SK-N-SH (cell line): Measurements from ENCODE around the gene AADACL4. TPM values are rescaled to one million over a fixed set of nuclear protein-coding genes. Genes with fewer than 3 reads are reported as not detected.
A peak's percentile ranks its signal among the peaks of the same experiment; 100 is the strongest.

ENCODE experiments used
- CTCF ChIA-PET: fragments of 300-600, 350-600 bp; formaldehyde crosslinking; extraction: SDS; loops from one replicate; lab custom pipeline; 2021; lab: Yijun Ruan, JAX
- POLR2A ChIA-PET: fragments of 350-600 bp; sonication (Branson Sonifier 250); formaldehyde crosslinking; extraction: SDS; loops from one replicate; lab custom pipeline; 2020; ENCODE audit warnings: antibody characterized with exemption, inconsistent platforms; lab: Yijun Ruan, JAX
- DNase-seq: peaks from one replicate; pipeline ENCODE4 v3.0.0; 2012
- H2AFZ ChIP-seq: fragments of 200-600 bp; sonication (generic); 2 replicates; pipeline ENCODE4 v1.8.1; 2016; ENCODE audit warnings: antibody characterized with exemption, mild to moderate bottlenecking, low read depth
- H3F3A ChIP-seq: fragments of 200-600 bp; sonication (generic); replicated peaks from 2 replicates; pipeline ENCODE3; 2016; ENCODE audit warnings: antibody characterized with exemption, mild to moderate bottlenecking; ENCODE audit not compliant: insufficient read depth
- H3K27ac ChIP-seq, 2 experiments: fragments of 200-500 bp in 1 of 2; fragments of 200-600 bp in 1 of 2; sonication (Bioruptor generic) in 1 of 2; sonication (generic), shearing (Covaris generic) in 1 of 2; 2 replicates each; pipeline versions ENCODE4 v1.5.1 to v1.6.1; 2014 to 2016; ENCODE audit warnings: low read depth in 2 of 2, inconsistent platforms in 1 of 2, low read length in 1 of 2, mild to moderate bottlenecking in 1 of 2, mixed read lengths in 1 of 2
- H3K27me3 ChIP-seq: fragments of 200-600 bp; sonication (generic), shearing (Covaris generic); 2 replicates; pipeline ENCODE4 v1.6.1; 2016; ENCODE audit warnings: mixed run types; ENCODE audit not compliant: insufficient read depth
- H3K36me3 ChIP-seq, 2 experiments: fragments of 200-500 bp in 1 of 2; fragments of 200-600 bp in 1 of 2; sonication (Bioruptor generic) in 1 of 2; sonication (generic) in 1 of 2; replicated peaks in 1 of 2; 2 replicates each; pipeline versions ENCODE3 to v1.5.1; 2014 to 2016; ENCODE audit warnings: low read length in 1 of 2, mild to moderate bottlenecking in 1 of 2; ENCODE audit not compliant: insufficient read depth in 2 of 2, control insufficient read depth in 1 of 2
- H3K4me1 ChIP-seq, 2 experiments: fragments of 200-500 bp in 1 of 2; fragments of 200-600 bp in 1 of 2; sonication (Bioruptor generic) in 1 of 2; sonication (generic), shearing (Covaris generic) in 1 of 2; 2 replicates each; pipeline versions ENCODE4 v1.5.1 to v1.6.1; 2014 to 2016; ENCODE audit warnings: low read depth in 1 of 2, low read length in 1 of 2, mixed run types in 1 of 2; ENCODE audit not compliant: insufficient read depth in 2 of 2, control insufficient read depth in 1 of 2
- H3K4me2 ChIP-seq: fragments of 200-600 bp; sonication (generic), shearing (Covaris generic); 2 replicates; pipeline ENCODE4 v1.6.1; 2017; ENCODE audit warnings: mixed run types
- H3K4me3 ChIP-seq, 2 experiments: fragments of 200-500 bp in 1 of 2; fragments of 200-600 bp in 1 of 2; sonication (Bioruptor generic) in 1 of 2; sonication (generic), shearing (Covaris generic) in 1 of 2; 2 replicates each; pipeline versions ENCODE4 v1.5.1 to v1.8.1; 2014 to 2016; ENCODE audit warnings: low read depth in 2 of 2, inconsistent platforms in 1 of 2, low read length in 1 of 2, mild to moderate bottlenecking in 1 of 2, mixed read lengths in 1 of 2, moderate library complexity in 1 of 2
- H3K79me2 ChIP-seq: fragments of 200-600 bp; sonication (generic); 2 replicates; pipeline ENCODE4 v1.8.1; 2017; ENCODE audit warnings: mild to moderate bottlenecking; ENCODE audit not compliant: insufficient read depth
- H3K9ac ChIP-seq: fragments of 200-600 bp; sonication (generic); 2 replicates; pipeline ENCODE4 v1.6.1; 2017; ENCODE audit warnings: mixed run types
- H3K9me2 ChIP-seq: fragments of 200-600 bp; sonication (generic); 2 replicates; pipeline ENCODE4 v1.6.1; 2017; ENCODE audit warnings: mixed run types
- H3K9me3 ChIP-seq: fragments of 200-600 bp; sonication (generic); 2 replicates; pipeline ENCODE4 v1.6.1; 2017; ENCODE audit warnings: mixed run types, mild to moderate bottlenecking, moderate library complexity
- H4K20me1 ChIP-seq: fragments of 200-600 bp; sonication (generic); 2 replicates; pipeline ENCODE4 v1.6.1; 2017; ENCODE audit warnings: mild to moderate bottlenecking, mixed run types; ENCODE audit not compliant: insufficient read depth
- CHD2 ChIP-seq: fragments of 150-350 bp; IDR thresholded peaks from 2 replicates; pipeline ENCODE4 v1.6.1; 2018; ENCODE audit warnings: low read length; ENCODE audit not compliant: partially characterized antibody
- FOSL2 ChIP-seq: IDR thresholded peaks from 2 replicates; pipeline ENCODE4 v1.4.0; 2012; ENCODE audit warnings: low read depth, mild to moderate bottlenecking, moderate library complexity, borderline replicate concordance
- FOXJ3 ChIP-seq: sonication (generic); formaldehyde crosslinking; IDR thresholded peaks from 2 replicates; pipeline ENCODE4 v1.5.1; 2020; ENCODE audit warnings: mild to moderate bottlenecking, missing genetic modification reagents
- GATA2 ChIP-seq: sonication (generic); formaldehyde crosslinking; IDR thresholded peaks from 2 replicates; pipeline ENCODE4 v1.5.0; 2020; ENCODE audit warnings: mild to moderate bottlenecking, missing genetic modification reagents
- IRF3 ChIP-seq: fragments of 150-350 bp; IDR thresholded peaks from 2 replicates; pipeline ENCODE4 v1.6.1; 2016; ENCODE audit warnings: mild to moderate bottlenecking, low read depth, low read length
- JUND ChIP-seq: IDR thresholded peaks from 2 replicates; pipeline ENCODE4 v1.4.0; 2012
- MAX ChIP-seq: IDR thresholded peaks from 2 replicates; pipeline ENCODE4 v1.4.0; 2012; ENCODE audit warnings: low read depth
- MXI1 ChIP-seq: IDR thresholded peaks from 2 replicates; pipeline ENCODE4 v1.6.1; 2012; ENCODE audit warnings: mild to moderate bottlenecking, low read depth, low read length, improper control_type of control experiment
- RCOR1 ChIP-seq: fragments of 150-350 bp; IDR thresholded peaks from 2 replicates; pipeline ENCODE4 v1.6.1; 2017; ENCODE audit warnings: antibody characterized with exemption, low read length
- REST ChIP-seq: IDR thresholded peaks from 2 replicates; pipeline ENCODE4 v1.6.1; 2012; ENCODE audit warnings: mild to moderate bottlenecking, low read depth, low read length, moderate library complexity
- RXRA ChIP-seq: IDR thresholded peaks from 2 replicates; pipeline ENCODE4 v1.4.0; 2012; ENCODE audit warnings: low read depth, mild to moderate bottlenecking, borderline replicate concordance
- SIN3A ChIP-seq: IDR thresholded peaks from 2 replicates; pipeline ENCODE4 v1.6.1; 2012; ENCODE audit warnings: low read depth, mild to moderate bottlenecking, low read length, moderate library complexity, borderline replicate concordance
- TAF1 ChIP-seq: IDR thresholded peaks from 2 replicates; pipeline ENCODE4 v1.6.1; 2012; ENCODE audit warnings: low read depth, mild to moderate bottlenecking, low read length, moderate library complexity, borderline replicate concordance
- TCF12 ChIP-seq: IDR thresholded peaks from 2 replicates; pipeline ENCODE4 v1.4.0; 2012
- USF1 ChIP-seq: IDR thresholded peaks from 2 replicates; pipeline ENCODE4 v1.4.0; 2012; ENCODE audit warnings: low read depth, borderline replicate concordance
- ZBTB33 ChIP-seq: IDR thresholded peaks from 2 replicates; pipeline ENCODE4 v1.4.0; 2012; ENCODE audit warnings: low read depth, borderline replicate concordance
- WGBS: methylation state at CpG from one replicate; pipeline ENCODE4 v1.1.6; 2017; ENCODE audit warnings: low lambda C conversion rate; 5-methylcytosine and 5-hydroxymethylcytosine counted together
- polyA plus RNA-seq, 3 experiments: library from polyadenylated mRNA; depleted of rRNA; stranded (reverse); fragments of >200 nt; gene quantifications; 2 replicates each; pipeline ENCODE4 v1.2.3, GENCODE V29; 2012

AADACL4 gene
- polyA plus RNA-seq, 1 of the 3 experiments (the other 2 are of a cell fraction), result 0.59 TPM

- TF ChIP-seq REST (no peak), USF1 (no peak), ZBTB33 (0 out of 2 replicates have a peak, but pooled peaks have one; percentile 26)
- TF ChIP-seq, all 33 proteins: peak for 12
Measured at GRCh38 chr1:12615865-12616708, 27.8 kb upstream of the AADACL4 start (continued).

GRCh38 chr1:12616709-12617373 is 27.0 kb upstream of the AADACL4 start:
- Histone ChIP-seq H3K79me2 (no peaks in the 10 kb centered on the region), H3K9ac (peak overlapping the region; percentile 56; the same call in 1 of the 2 replicates), H4K20me1 (no peaks in the 10 kb centered on the region), H2AFZ (peak overlapping the region; percentile 82), H3K4me3 (peak overlapping the region; percentile 48 to 59), H3K27me3 (no peaks in the 10 kb centered on the region), H3K4me2 (peak overlapping the region; percentile 86), H3K9me3 (no peaks in the 10 kb centered on the region), H3F3A (peaks cover 18% of the 10 kb centered on the region), H3K27ac (peak overlapping the region; percentile 66 to 79; a peak in 3 of 4 replicates), H3K9me2 (no peaks in the 10 kb centered on the region), H3K4me1 (peaks cover 29 to 37% of the 10 kb centered on the region in 2 experiments; a peak in 3 of 4 replicates), H3K36me3 (peaks cover 0 to 3% of the 10 kb centered on the region in 2 experiments)
- peak; percentile 71 for DNase-seq
- ChIA-PET CTCF (interaction anchor here (1.0 to 7.2 kb wide), 6 partner anchors 16 to 366 kb away, joined by 3 to 135 read pairs (median 5); no protein-coding TSS in a partner anchor), POLR2A (interaction anchor here (1.2 kb wide), 1 partner anchor 21 kb away, joined by 4 read pairs; no protein-coding TSS in a partner anchor)
- WGBS, result 18% methylated on average over 25 of the region's 53 CpGs
- TF ChIP-seq REST (no peak), CHD2 (no peak), RCOR1 (no peak), TAF1 (no peak), FOXJ3 (CRISPR knock-in tag) (no peak), MAX (no peak), MXI1 (no peak), TCF12 (no peak), JUND (no peak), SIN3A (no peak), FOSL2 (no peak), RXRA (no peak), IRF3 (no peak), GATA2 (CRISPR knock-in tag) (no peak)
